ENCODE data around the gene ATR. TPM values are rescaled to one million over a fixed set of nuclear protein-coding genes. Genes with fewer than 3 reads are reported as not detected.
"Not testable (repeated sequence)": the region's sequence is repeated elsewhere in the genome, so short reads cannot be mapped to it uniquely, and the experiment has no call there.

Gene ATR
- polyA plus RNA-seq, 1 donor from 2014 or later, result 26.1 TPM

DNA sequence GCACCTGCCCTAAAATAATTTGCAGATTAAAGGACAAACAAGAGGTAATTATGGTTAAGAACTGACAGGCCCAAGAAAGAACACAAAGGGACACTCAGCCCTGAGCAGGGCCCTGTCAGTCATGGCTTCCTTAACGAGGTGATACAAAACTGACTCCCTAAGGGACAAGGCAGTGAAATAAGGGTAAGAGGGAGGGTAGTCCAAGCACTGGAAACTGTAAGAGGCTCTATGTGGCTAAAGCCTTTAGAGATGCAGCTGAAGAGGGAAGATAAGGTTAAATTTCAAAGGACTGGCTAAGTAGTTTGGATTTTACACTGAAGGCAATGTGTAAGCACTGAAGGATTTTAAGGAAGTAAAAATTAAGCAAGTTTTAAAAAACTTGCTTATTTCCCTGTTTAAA, 3.9 kb downstream of the ATR start:
- no peak overlapping the region for H3K27ac ChIP-seq (ENCODE audit: low read length)
- H3K4me3 ChIP-seq (ENCODE audit: low read length), result no peak overlapping the region
- H3K36me3 ChIP-seq (ENCODE audit: insufficient read depth, low read length), result no peaks in the 10 kb centered on the region
- peaks cover 18% of the 10 kb centered on the region for H3K79me2 ChIP-seq (replicated peaks; ENCODE audit: insufficient read depth, low read length)
- no peaks in the 10 kb centered on the region for H3K9me3 ChIP-seq (ENCODE audit: low read length)
- H3F3A ChIP-seq (ENCODE audit: insufficient read depth, low read length, poor library complexity, severe bottlenecking), result no peaks in the 10 kb centered on the region
- no peak overlapping the region for H3K9ac ChIP-seq (ENCODE audit: low read length)
- TF ChIP-seq TAF1 (IDR thresholded peaks at IDR 0.05; ENCODE audit: low read depth) (no peak), POLR2AphosphoS5 (IDR thresholded peaks at IDR 0.05) (no peak), SMC3 (conservative IDR thresholded peaks at IDR 0.05; ENCODE audit: poor library complexity) (no peak), MXI1 (conservative IDR thresholded peaks at IDR 0.05; ENCODE audit: poor library complexity, severe bottlenecking) (no peak), RAD21 (conservative IDR thresholded peaks at IDR 0.05) (no peak), EZH2 (IDR thresholded peaks at IDR 0.05; ENCODE audit: borderline replicate concordance, insufficient read depth, low read length, poor library complexity, severe bottlenecking) (no peak), EP300 (conservative IDR thresholded peaks at IDR 0.05; ENCODE audit: poor library complexity, severe bottlenecking) (no peak)
- TF ChIP-seq, protein P1, sequence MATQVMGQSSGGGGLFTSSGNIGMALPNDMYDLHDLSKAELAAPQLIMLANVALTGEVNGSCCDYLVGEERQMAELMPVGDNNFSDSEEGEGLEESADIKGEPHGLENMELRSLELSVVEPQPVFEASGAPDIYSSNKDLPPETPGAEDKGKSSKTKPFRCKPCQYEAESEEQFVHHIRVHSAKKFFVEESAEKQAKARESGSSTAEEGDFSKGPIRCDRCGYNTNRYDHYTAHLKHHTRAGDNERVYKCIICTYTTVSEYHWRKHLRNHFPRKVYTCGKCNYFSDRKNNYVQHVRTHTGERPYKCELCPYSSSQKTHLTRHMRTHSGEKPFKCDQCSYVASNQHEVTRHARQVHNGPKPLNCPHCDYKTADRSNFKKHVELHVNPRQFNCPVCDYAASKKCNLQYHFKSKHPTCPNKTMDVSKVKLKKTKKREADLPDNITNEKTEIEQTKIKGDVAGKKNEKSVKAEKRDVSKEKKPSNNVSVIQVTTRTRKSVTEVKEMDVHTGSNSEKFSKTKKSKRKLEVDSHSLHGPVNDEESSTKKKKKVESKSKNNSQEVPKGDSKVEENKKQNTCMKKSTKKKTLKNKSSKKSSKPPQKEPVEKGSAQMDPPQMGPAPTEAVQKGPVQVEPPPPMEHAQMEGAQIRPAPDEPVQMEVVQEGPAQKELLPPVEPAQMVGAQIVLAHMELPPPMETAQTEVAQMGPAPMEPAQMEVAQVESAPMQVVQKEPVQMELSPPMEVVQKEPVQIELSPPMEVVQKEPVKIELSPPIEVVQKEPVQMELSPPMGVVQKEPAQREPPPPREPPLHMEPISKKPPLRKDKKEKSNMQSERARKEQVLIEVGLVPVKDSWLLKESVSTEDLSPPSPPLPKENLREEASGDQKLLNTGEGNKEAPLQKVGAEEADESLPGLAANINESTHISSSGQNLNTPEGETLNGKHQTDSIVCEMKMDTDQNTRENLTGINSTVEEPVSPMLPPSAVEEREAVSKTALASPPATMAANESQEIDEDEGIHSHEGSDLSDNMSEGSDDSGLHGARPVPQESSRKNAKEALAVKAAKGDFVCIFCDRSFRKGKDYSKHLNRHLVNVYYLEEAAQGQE (IDR thresholded peaks at IDR 0.05; ENCODE audit: borderline replicate concordance), result no peak
- TF ChIP-seq, protein P2, sequence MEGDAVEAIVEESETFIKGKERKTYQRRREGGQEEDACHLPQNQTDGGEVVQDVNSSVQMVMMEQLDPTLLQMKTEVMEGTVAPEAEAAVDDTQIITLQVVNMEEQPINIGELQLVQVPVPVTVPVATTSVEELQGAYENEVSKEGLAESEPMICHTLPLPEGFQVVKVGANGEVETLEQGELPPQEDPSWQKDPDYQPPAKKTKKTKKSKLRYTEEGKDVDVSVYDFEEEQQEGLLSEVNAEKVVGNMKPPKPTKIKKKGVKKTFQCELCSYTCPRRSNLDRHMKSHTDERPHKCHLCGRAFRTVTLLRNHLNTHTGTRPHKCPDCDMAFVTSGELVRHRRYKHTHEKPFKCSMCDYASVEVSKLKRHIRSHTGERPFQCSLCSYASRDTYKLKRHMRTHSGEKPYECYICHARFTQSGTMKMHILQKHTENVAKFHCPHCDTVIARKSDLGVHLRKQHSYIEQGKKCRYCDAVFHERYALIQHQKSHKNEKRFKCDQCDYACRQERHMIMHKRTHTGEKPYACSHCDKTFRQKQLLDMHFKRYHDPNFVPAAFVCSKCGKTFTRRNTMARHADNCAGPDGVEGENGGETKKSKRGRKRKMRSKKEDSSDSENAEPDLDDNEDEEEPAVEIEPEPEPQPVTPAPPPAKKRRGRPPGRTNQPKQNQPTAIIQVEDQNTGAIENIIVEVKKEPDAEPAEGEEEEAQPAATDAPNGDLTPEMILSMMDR (IDR thresholded peaks at IDR 0.05; ENCODE audit: poor library complexity, severe bottlenecking), result no peak
- H3K4me2 ChIP-seq (ENCODE audit: low read length), result no peak overlapping the region
- no peak overlapping the region for H2AFZ ChIP-seq (ENCODE audit: low read depth, low read length)
- no peaks in the 10 kb centered on the region for H3K9me2 ChIP-seq (ENCODE audit: insufficient read depth, low read length)
- H3K27me3 ChIP-seq (ENCODE audit: insufficient read depth, low read depth, low read length), result no peaks in the 10 kb centered on the region
- H4K20me1 ChIP-seq (ENCODE audit: insufficient read depth), result no peaks in the 10 kb centered on the region

DNA sequence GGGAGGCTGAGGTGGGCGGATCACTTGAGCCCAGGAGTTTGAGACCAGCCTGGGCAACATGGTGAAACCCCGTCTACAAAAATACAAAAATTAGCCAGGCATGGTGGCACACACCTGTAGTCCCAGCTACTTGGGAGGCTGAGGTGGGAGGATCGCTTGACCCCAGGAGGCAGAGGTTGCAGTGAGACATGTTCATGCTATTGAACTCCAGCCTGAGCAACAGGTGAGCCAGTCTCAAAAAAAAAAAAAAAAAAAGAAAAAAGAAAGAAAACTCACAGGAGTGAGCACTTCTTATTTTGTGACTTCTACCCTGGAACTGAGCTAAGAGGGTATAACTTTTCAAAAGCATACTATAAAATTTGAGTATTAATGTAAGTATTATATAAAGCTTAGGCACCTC, 4.3 kb downstream of the ATR start:
- H3K4me3 ChIP-seq (ENCODE audit: low read length); H3K9me3 ChIP-seq (ENCODE audit: low read length); H2AFZ ChIP-seq (ENCODE audit: low read depth, low read length); H3K9me2 ChIP-seq (ENCODE audit: insufficient read depth, low read length); H3K27me3 ChIP-seq (ENCODE audit: insufficient read depth, low read depth, low read length); H3K9ac ChIP-seq (ENCODE audit: low read length); H3F3A ChIP-seq (ENCODE audit: insufficient read depth, low read length, poor library complexity, severe bottlenecking); H3K4me2 ChIP-seq (ENCODE audit: low read length); H4K20me1 ChIP-seq (ENCODE audit: insufficient read depth); H3K27ac ChIP-seq (ENCODE audit: low read length); H3K36me3 ChIP-seq (ENCODE audit: insufficient read depth, low read length): not testable (repeated sequence)
- peaks cover 18% of the 10 kb centered on the region for H3K79me2 ChIP-seq (replicated peaks; ENCODE audit: insufficient read depth, low read length)

DNA sequence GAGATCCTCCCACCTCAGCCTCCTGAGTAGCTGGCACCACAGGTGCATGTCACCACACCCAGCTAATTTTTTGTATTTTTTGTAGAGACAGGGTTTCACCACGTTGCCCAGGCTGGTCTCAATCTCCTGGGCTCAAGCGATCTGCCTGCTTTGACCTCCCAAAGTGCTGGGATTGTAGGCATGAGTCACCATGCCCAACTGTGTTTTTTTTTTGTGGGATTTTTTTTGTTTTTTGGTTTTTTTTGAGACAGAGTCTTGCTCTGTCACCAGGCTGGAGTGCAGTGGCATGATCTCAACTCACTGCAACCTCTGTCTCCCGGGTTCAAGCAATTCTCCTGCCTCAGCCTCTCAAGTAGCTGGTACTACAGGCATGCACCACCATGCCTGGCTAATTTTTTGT, 9.1 kb downstream of the ATR start:
- H2AFZ ChIP-seq (ENCODE audit: low read depth, low read length); H3K27me3 ChIP-seq (ENCODE audit: insufficient read depth, low read depth, low read length); H3F3A ChIP-seq (ENCODE audit: insufficient read depth, low read length, poor library complexity, severe bottlenecking); H3K9me3 ChIP-seq (ENCODE audit: low read length); H3K36me3 ChIP-seq (ENCODE audit: insufficient read depth, low read length); H3K79me2 ChIP-seq (replicated peaks; ENCODE audit: insufficient read depth, low read length); H4K20me1 ChIP-seq (ENCODE audit: insufficient read depth); H3K4me2 ChIP-seq (ENCODE audit: low read length); H3K9ac ChIP-seq (ENCODE audit: low read length); H3K4me3 ChIP-seq (ENCODE audit: low read length); H3K27ac ChIP-seq (ENCODE audit: low read length); H3K9me2 ChIP-seq (ENCODE audit: insufficient read depth, low read length): not testable (repeated sequence)

Measured in neural cell (in vitro differentiated cells).